Stimulated activated naive CD4-positive, alpha-beta T cell (primary cell): Measurements from ENCODE around the gene MOCOS.
"Not testable (repeated sequence)": the region's sequence is repeated elsewhere in the genome, so short reads cannot be mapped to it uniquely, and the experiment has no call there.

Source experiments
- DNase-seq, 6 experiments: peaks; one replicate each; lab custom pipeline; 2025; lab: John Stamatoyannopoulos, UW

The MOCOS gene

GRCh38 chr18:36200354-36200771 is 13.1 kb downstream of the MOCOS start:
- no peak for DNase-seq

- DNase-seq: no peak
These were observed 14.5 kb downstream of the MOCOS start for GRCh38 chr18:36201765-36202164.

GRCh38 chr18:36203360-36203895 is 16.1 kb downstream of the MOCOS start:
- DNase-seq: no peak

- DNase-seq: no peak
These were observed 17.9 kb downstream of the MOCOS start for GRCh38 chr18:36205166-36205565.

- no peak for DNase-seq
These were observed 20.0 kb downstream of the MOCOS start for GRCh38 chr18:36207303-36207702.

- DNase-seq: not testable (repeated sequence)
These were observed 20.7 kb downstream of the MOCOS start for GRCh38 chr18:36207969-36208368.

GRCh38 chr18:36211612-36212065 is 24.3 kb downstream of the MOCOS start:
- DNase-seq: no peak

GRCh38 chr18:36212301-36213171 is 25.2 kb downstream of the MOCOS start:
- DNase-seq: no peak

- no peak for DNase-seq
These were observed 27.5 kb downstream of the MOCOS start for GRCh38 chr18:36214811-36215210.

GRCh38 chr18:36215577-36215976 is 28.3 kb downstream of the MOCOS start:
- DNase-seq: no peak

- DNase-seq: no peak
These were observed 30.1 kb downstream of the MOCOS start for GRCh38 chr18:36217348-36217747.

- no peak for DNase-seq
These were observed 41.9 kb downstream of the MOCOS start for GRCh38 chr18:36229188-36229587.

- DNase-seq: not testable (repeated sequence)
These were observed 53.2 kb downstream of the MOCOS start for GRCh38 chr18:36240510-36240909.

GRCh38 chr18:36241831-36242230 is 54.5 kb downstream of the MOCOS start:
- DNase-seq: no peak

GRCh38 chr18:36247036-36247435 is 59.7 kb downstream of the MOCOS start:
- DNase-seq: no peak

- no peak for DNase-seq
These were observed 62.1 kb downstream of the MOCOS start for GRCh38 chr18:36249392-36249791.

GRCh38 chr18:36250827-36251226 is 63.5 kb downstream of the MOCOS start:
- DNase-seq: no peak

GRCh38 chr18:36255072-36255698 is 67.9 kb downstream of the MOCOS start:
- DNase-seq: no peak

- no peak for DNase-seq
These were observed 68.8 kb downstream of the MOCOS start for GRCh38 chr18:36256094-36256493.

GRCh38 chr18:36262971-36263370 is 75.7 kb downstream of the MOCOS start:
- DNase-seq: no peak

- DNase-seq: no peak
These were observed 77.0 kb downstream of the MOCOS start for GRCh38 chr18:36264283-36264682.

GRCh38 chr18:36265015-36265414 is 77.7 kb downstream of the MOCOS start:
- DNase-seq: no peak

GRCh38 chr18:36269157-36269556 is 81.9 kb downstream of the MOCOS start:
- no peak for DNase-seq
